Activated T-helper 2 cell treated with anti-CD3 and anti-CD28 coated beads, Interferon-gamma antibody, Interleukin-2, Interleukin-4, amounts not matched to agents 10 μg/mL and 5 μg/mL and 100 μg/mL, durations not matched to agents 14 hours and 24 hours and 36 hours (primary cell): ENCODE measurements around the gene GPR78. TPM values are rescaled to one million over a fixed set of nuclear protein-coding genes. Genes with fewer than 3 reads are reported as not detected.
"Not testable (repeated sequence)": the region's sequence is repeated elsewhere in the genome, so short reads cannot be mapped to it uniquely, and the experiment has no call there.

Experiments used
- DNase-seq: peaks from one replicate; pipeline ENCODE4 v3.0.0; 2021; ENCODE audit warnings: low spot score
- H3K27ac Mint-ChIP-seq: one replicate; pipeline ENCODE4 v1.8.0; 2021; ENCODE audit warnings: mixed read lengths
- H3K27me3 Mint-ChIP-seq: one replicate; pipeline ENCODE4 v1.8.0; 2021; ENCODE audit warnings: low read depth, mixed read lengths
- H3K36me3 Mint-ChIP-seq: one replicate; pipeline ENCODE4 v1.8.0; 2021; ENCODE audit warnings: low read depth, mixed read lengths
- H3K4me1 Mint-ChIP-seq: one replicate; pipeline ENCODE4 v1.8.0; 2021; ENCODE audit warnings: low read depth, mixed read lengths
- H3K4me3 Mint-ChIP-seq: one replicate; pipeline ENCODE4 v1.8.0; 2021; ENCODE audit warnings: low read depth, mild to moderate bottlenecking, moderate library complexity, mixed read lengths
- H3K9me3 Mint-ChIP-seq: one replicate; pipeline ENCODE4 v1.8.0; 2021; ENCODE audit warnings: mixed read lengths
- intact Hi-C: fragments of 100-400 bp; cut with micrococcal nuclease; formaldehyde crosslinking; loops from one replicate; pipeline ENCODE4 v1.15.1; 2023
- total RNA-seq: library from RNA; stranded (reverse); gene quantifications from 2 replicates; pipeline ENCODE4 v1.2.3, GENCODE V29; 2022

The GPR78 gene
- total RNA-seq, 1 donor from 2014 or later: not detected

- Mint-ChIP-seq H3K4me1 (no peaks in the 10 kb centered on the region), H3K36me3 (no peaks in the 10 kb centered on the region), H3K9me3 (no peaks in the 10 kb centered on the region), H3K27ac (no peak overlapping the region), H3K27me3 (no peaks in the 10 kb centered on the region), H3K4me3 (no peak overlapping the region)
- intact Hi-C loops: no loop called here
- DNase-seq: no peak
Measured at GRCh38 chr4:8615921-8616787, 36.0 kb downstream of the GPR78 start.

- no peak for DNase-seq
- Mint-ChIP-seq H3K4me1 (no peaks in the 10 kb centered on the region), H3K9me3 (no peaks in the 10 kb centered on the region), H3K4me3 (no peak overlapping the region), H3K27ac (no peak overlapping the region), H3K27me3 (no peaks in the 10 kb centered on the region), H3K36me3 (no peaks in the 10 kb centered on the region)
- intact Hi-C loops: no loop called here
Measured at GRCh38 chr4:8616831-8617230, 36.6 kb downstream of the GPR78 start.

- Mint-ChIP-seq H3K36me3 (no peaks in the 10 kb centered on the region), H3K9me3 (no peaks in the 10 kb centered on the region), H3K27me3 (no peaks in the 10 kb centered on the region), H3K27ac (no peak overlapping the region), H3K4me3 (no peak overlapping the region), H3K4me1 (no peaks in the 10 kb centered on the region)
- DNase-seq: no peak
- intact Hi-C loops: no loop called here
Measured at GRCh38 chr4:8617486-8618040, 37.4 kb downstream of the GPR78 start.

GRCh38 chr4:8618421-8618820 lies 38.2 kb downstream of the GPR78 start:
- Mint-ChIP-seq H3K4me3 (no peak overlapping the region), H3K4me1 (no peaks in the 10 kb centered on the region), H3K36me3 (no peaks in the 10 kb centered on the region), H3K27ac (no peak overlapping the region), H3K9me3 (no peaks in the 10 kb centered on the region), H3K27me3 (no peaks in the 10 kb centered on the region)
- DNase-seq: no peak
- intact Hi-C loops: no loop called here

- Mint-ChIP-seq H3K4me3 (no peak overlapping the region), H3K9me3 (no peaks in the 10 kb centered on the region), H3K27ac (no peak overlapping the region), H3K4me1 (no peaks in the 10 kb centered on the region), H3K36me3 (no peaks in the 10 kb centered on the region), H3K27me3 (no peaks in the 10 kb centered on the region)
- intact Hi-C loops: no loop called here
- DNase-seq: no peak
Measured at GRCh38 chr4:8618961-8619720, 38.9 kb downstream of the GPR78 start.

- H3K4me3 Mint-ChIP-seq, DNase-seq, intact Hi-C loops, H3K36me3 Mint-ChIP-seq, H3K27me3 Mint-ChIP-seq, H3K9me3 Mint-ChIP-seq, H3K27ac Mint-ChIP-seq, H3K4me1 Mint-ChIP-seq: not testable (repeated sequence)
Measured at GRCh38 chr4:8621135-8621534, 40.9 kb downstream of the GPR78 start.

- DNase-seq, H3K4me3 Mint-ChIP-seq, H3K4me1 Mint-ChIP-seq, H3K27me3 Mint-ChIP-seq, H3K27ac Mint-ChIP-seq, H3K9me3 Mint-ChIP-seq, H3K36me3 Mint-ChIP-seq, intact Hi-C loops: not testable (repeated sequence)
Measured at GRCh38 chr4:8624601-8625272, 44.5 kb downstream of the GPR78 start.

GRCh38 chr4:8630240-8630905 lies 50.2 kb downstream of the GPR78 start:
- not testable (repeated sequence) for H3K27ac Mint-ChIP-seq, H3K36me3 Mint-ChIP-seq, H3K4me1 Mint-ChIP-seq

GRCh38 chr4:8631896-8632295 lies 51.7 kb downstream of the GPR78 start:
- H3K4me1 Mint-ChIP-seq, H3K27me3 Mint-ChIP-seq, intact Hi-C loops: not testable (repeated sequence)

More at GRCh38 chr4:8630240-8630905, 50.2 kb downstream of the GPR78 start:
- H3K9me3 Mint-ChIP-seq, H3K27me3 Mint-ChIP-seq, H3K4me3 Mint-ChIP-seq, intact Hi-C loops, DNase-seq: not testable (repeated sequence)

GRCh38 chr4:8634773-8635172 lies 54.6 kb downstream of the GPR78 start:
- H3K36me3 Mint-ChIP-seq, H3K4me3 Mint-ChIP-seq, H3K4me1 Mint-ChIP-seq, intact Hi-C loops, H3K9me3 Mint-ChIP-seq, DNase-seq, H3K27me3 Mint-ChIP-seq, H3K27ac Mint-ChIP-seq: not testable (repeated sequence)

More at GRCh38 chr4:8631896-8632295, 51.7 kb downstream of the GPR78 start:
- H3K4me3 Mint-ChIP-seq, DNase-seq, H3K36me3 Mint-ChIP-seq, H3K27ac Mint-ChIP-seq, H3K9me3 Mint-ChIP-seq: not testable (repeated sequence)

- H3K27me3 Mint-ChIP-seq, H3K9me3 Mint-ChIP-seq, H3K36me3 Mint-ChIP-seq, H3K4me3 Mint-ChIP-seq, H3K27ac Mint-ChIP-seq, intact Hi-C loops, DNase-seq, H3K4me1 Mint-ChIP-seq: not testable (repeated sequence)
Measured at GRCh38 chr4:8635897-8636554, 55.8 kb downstream of the GPR78 start.
